A549 (cell line): ENCODE measurements around the gene DNAJC2. TPM values are rescaled to one million over a fixed set of nuclear protein-coding genes. Genes with fewer than 3 reads are reported as not detected.

Source experiments
- ATAC-seq, 2 experiments: fragments of 200-7000 bp in 1 of 2; fragments of >200 bp in 1 of 2; cut with Nextera tagmentation in 1 of 2; cut with Tn5 transposase in 1 of 2; 3 replicates each; pipeline versions ENCODE4 v1.8.0 to v1.9.1; 2018 to 2020; ENCODE audit warnings: mild to moderate bottlenecking in 1 of 2, moderate library complexity in 1 of 2
- CTCF ChIA-PET: fragments of 300-600 bp; sonication (Branson Sonifier 250); formaldehyde crosslinking; extraction: SDS; loops from one replicate; lab custom pipeline; 2021; ENCODE audit warnings: antibody characterized with exemption, inconsistent platforms; lab: Yijun Ruan, JAX
- POLR2A ChIA-PET: fragments of 350-600 bp; formaldehyde crosslinking; extraction: SDS; loops from one replicate; lab custom pipeline; 2021; ENCODE audit warnings: antibody characterized with exemption, inconsistent platforms; lab: Yijun Ruan, JAX
- DNase-seq, 2 experiments: peaks; one replicate each; pipeline versions ENCODE4 v3.0.0 to v3.0.0-alpha.2; 2011 to 2016; ENCODE audit warnings: low read depth in 1 of 2, low spot score in 1 of 2
- FAIRE-seq: peaks from 2 replicates; lab custom pipeline; 2011; peaks lifted over from hg19 to GRCh38; lab: Jason Lieb, UNC
- H3K27ac ChIP-seq, 2 experiments: fragments of >200 bp; sonication (Bioruptor Twin); formaldehyde crosslinking; 3 replicates each; pipeline ENCODE4 v1.5.1; 2016 to 2017
- H3K4me1 ChIP-seq: fragments of >200 bp; sonication (Bioruptor Twin); formaldehyde crosslinking; 3 replicates; pipeline ENCODE4 v1.6.1; 2016
- H3K4me2 ChIP-seq: fragments of >200 bp; sonication (Bioruptor Twin); formaldehyde crosslinking; 3 replicates; pipeline ENCODE4 v1.6.1; 2016
- H3K4me3 ChIP-seq: fragments of >200 bp; sonication (Bioruptor Twin); formaldehyde crosslinking; 3 replicates; pipeline ENCODE4 v1.5.1; 2016
- H3K9me3 ChIP-seq: fragments of >200 bp; sonication (Bioruptor Twin); formaldehyde crosslinking; 3 replicates; pipeline ENCODE4 v1.6.1; 2016
- CBX2 ChIP-seq: fragments of 200-600 bp; sonication (generic); IDR thresholded peaks from 2 replicates; pipeline ENCODE4 v1.6.1; 2016; ENCODE audit warnings: low read depth, mild to moderate bottlenecking, borderline replicate concordance
- CEBPB ChIP-seq, 2 experiments: fragments of >200 bp in 1 of 2; sonication (Bioruptor Twin) in 1 of 2; formaldehyde crosslinking in 1 of 2; IDR thresholded peaks; 2 replicates each; pipeline ENCODE4 v1.6.1; 2012 to 2016
- E2F6 ChIP-seq: IDR thresholded peaks from 2 replicates; pipeline ENCODE4 v1.6.1; 2012; ENCODE audit warnings: low read depth, borderline replicate concordance
- EHF ChIP-seq: fragments of 250-450 bp; sonication (Bioruptor Pico); IDR thresholded peaks from 2 replicates; pipeline ENCODE4 v1.5.0; 2020; ENCODE audit warnings: mild to moderate bottlenecking
- EHMT2 ChIP-seq: fragments of 200-600 bp; sonication (generic); IDR thresholded peaks from 2 replicates; pipeline ENCODE4 v1.6.1; 2016; ENCODE audit warnings: antibody characterized with exemption, low read depth, mild to moderate bottlenecking, moderate library complexity
- ESRRA ChIP-seq: fragments of 150-350 bp; IDR thresholded peaks from 2 replicates; pipeline ENCODE4 v1.6.1; 2014; ENCODE audit warnings: mild to moderate bottlenecking, low read length, borderline replicate concordance
- FOSB ChIP-seq: fragments of 250-450 bp; sonication (Bioruptor Pico); IDR thresholded peaks from 2 replicates; pipeline ENCODE4 v1.5.0; 2020; ENCODE audit warnings: mild to moderate bottlenecking, moderate library complexity
- FOXS1 ChIP-seq: fragments of 250-450 bp; sonication (Bioruptor Pico); IDR thresholded peaks from 2 replicates; pipeline ENCODE4 v1.5.0; 2020; ENCODE audit warnings: mild to moderate bottlenecking, moderate library complexity
- GATA3 ChIP-seq: IDR thresholded peaks from 2 replicates; pipeline ENCODE4 v1.6.1; 2012; ENCODE audit warnings: borderline replicate concordance
- HEYL ChIP-seq: fragments of 250-450 bp; sonication (Bioruptor Pico); IDR thresholded peaks from 2 replicates; pipeline ENCODE4 v1.8.0; 2021; ENCODE audit warnings: mild to moderate bottlenecking, moderate library complexity
- NFE2L2 ChIP-seq: fragments of 150-350 bp; conservative IDR thresholded peaks from 2 replicates; pipeline ENCODE4 v1.6.1; 2014; ENCODE audit warnings: low read length
- NPAS2 ChIP-seq: fragments of 250-450 bp; sonication (Bioruptor Pico); IDR thresholded peaks from 2 replicates; pipeline ENCODE4 v1.8.0; 2022; ENCODE audit warnings: mild to moderate bottlenecking, moderate library complexity, borderline replicate concordance
- NR3C1 ChIP-seq: fragments of >200 bp; sonication (Bioruptor Twin); formaldehyde crosslinking; IDR thresholded peaks from 3 replicates; pipeline ENCODE4 v1.6.1; 2017
- RAD21 ChIP-seq, 2 experiments: fragments of >200 bp in 1 of 2; sonication (Bioruptor Twin) in 1 of 2; formaldehyde crosslinking in 1 of 2; IDR thresholded peaks in 1 of 2; conservative IDR thresholded peaks in 1 of 2; 2 replicates in 1 of 2; 3 replicates in 1 of 2; pipeline ENCODE4 v1.6.1; 2012 to 2018; ENCODE audit warnings: inconsistent platforms in 1 of 2
- RNF2 ChIP-seq: fragments of 200-600 bp; sonication (generic); IDR thresholded peaks from 2 replicates; pipeline ENCODE4 v1.6.1; 2016; ENCODE audit warnings: low read depth, mild to moderate bottlenecking, antibody characterized with exemption, moderate library complexity, borderline replicate concordance
- SREBF2 ChIP-seq: fragments of 450-650 bp; IDR thresholded peaks from 2 replicates; pipeline ENCODE4 v1.6.1; 2014; ENCODE audit warnings: mild to moderate bottlenecking, moderate library complexity
- ZFP36 ChIP-seq: fragments of 450-650 bp; IDR thresholded peaks from 2 replicates; pipeline ENCODE4 v1.6.1; 2014; ENCODE audit warnings: borderline replicate concordance; ENCODE audit not compliant: partially characterized antibody
- WGBS: methylation state at CpG from one replicate; pipeline ENCODE4 v1.1.6; 2017; ENCODE audit errors: missing lambda C conversion rate; 5-methylcytosine and 5-hydroxymethylcytosine counted together
- polyA plus RNA-seq, 4 experiments: library from polyadenylated mRNA; depleted of rRNA in 3 of 4; stranded (reverse); fragments of >200 nt; fragmentation: RNase III in 1 of 4; extraction: RNeasy Plus Mini Kit Qiagen cat#74134 plus additional on column Dnase treatment in 1 of 4; gene quantifications; 2 replicates in 3 of 4; 3 replicates in 1 of 4; pipeline ENCODE4 v1.2.3, GENCODE V29; 2011 to 2017
- TF ChIP-seq, protein P1 (sequence below): fragments of 200-600 bp; sonication (generic); IDR thresholded peaks from 2 replicates; pipeline ENCODE4 v1.6.1; 2016; ENCODE audit warnings: antibody characterized with exemption, mild to moderate bottlenecking, moderate library complexity
- TF ChIP-seq, protein P2 (sequence below): fragments of >200 bp; sonication (Bioruptor Twin); formaldehyde crosslinking; IDR thresholded peaks from 2 replicates; pipeline ENCODE4 v1.6.1; 2016
- TF ChIP-seq, protein P3 (sequence below): IDR thresholded peaks from 2 replicates; pipeline ENCODE4 v1.6.1; 2012

DNAJC2 gene
- polyA plus RNA-seq, 2 of the 4 experiments (the other 2 are of a cell fraction) = 48.8 to 63.3 TPM

DNA sequence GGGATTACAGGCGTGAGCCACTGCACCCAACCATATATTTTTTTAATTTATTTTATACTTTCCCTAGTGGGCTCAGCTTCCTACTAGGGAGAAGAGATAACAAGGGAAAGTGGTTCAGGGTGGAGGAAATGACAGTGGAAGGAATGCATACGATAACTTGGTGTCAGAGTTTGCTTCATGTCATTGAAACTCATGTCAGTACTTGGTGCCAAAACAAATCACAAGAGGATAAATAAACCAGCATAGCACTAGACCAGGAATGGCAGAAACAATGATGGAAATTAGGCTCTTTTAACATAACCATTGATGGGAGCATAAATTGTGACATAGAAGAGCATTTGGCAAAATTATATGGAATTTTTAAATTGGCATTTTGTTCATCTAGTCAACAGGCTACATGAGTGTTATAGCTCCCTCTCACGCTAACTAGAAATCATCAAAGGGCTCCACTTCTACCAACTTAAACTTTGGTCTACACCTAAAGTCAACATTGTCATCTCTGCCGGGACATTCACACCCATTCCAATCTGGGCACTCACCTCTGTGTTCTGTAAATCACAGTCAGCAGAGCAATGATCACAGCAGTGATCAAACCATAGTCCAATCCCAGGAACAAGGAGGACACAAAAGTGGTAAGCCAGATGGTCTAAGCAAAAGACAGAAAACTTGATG is 44.0 kb upstream of the DNAJC2 start:
- no peak for FAIRE-seq

DNA sequence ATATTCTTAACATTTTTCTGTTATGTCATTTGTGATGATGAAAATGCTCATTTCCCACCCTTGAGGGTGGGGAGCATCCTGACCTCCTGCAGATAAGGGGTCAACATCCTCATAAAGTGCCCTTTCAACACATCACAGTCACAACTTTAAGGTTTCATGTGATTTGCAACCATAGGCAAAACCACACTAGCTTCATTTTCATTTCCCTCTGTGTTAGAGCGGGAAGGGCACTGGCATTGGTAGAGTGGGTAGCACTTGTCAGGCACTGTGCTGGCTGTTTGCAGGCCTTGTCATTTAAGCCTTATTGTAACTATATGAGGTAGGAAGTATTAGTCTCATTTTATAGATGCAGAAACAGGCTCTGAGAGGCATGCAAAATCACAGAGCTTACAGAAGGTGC is 42.7 kb upstream of the DNAJC2 start:
- ChIA-PET POLR2A (no interaction called here), CTCF (no interaction called here)
- H3K27ac ChIP-seq = no peak overlapping the region
- no peaks in the 10 kb centered on the region for H3K9me3 ChIP-seq
- ATAC-seq (no peak), DNase-seq (no peak)
- no peak overlapping the region for H3K4me2 ChIP-seq
- TF ChIP-seq ESRRA = no peak
- TF ChIP-seq ZFP36 = no peak
- no peak for TF ChIP-seq EHMT2
- no peak for TF ChIP-seq FOXS1
- TF ChIP-seq NR3C1 = no peak
- TF ChIP-seq, all 56 proteins: peak for 0
- H3K4me1 ChIP-seq = no peaks in the 10 kb centered on the region
- FAIRE-seq = no peak
- 83% methylated on average over 1 of the region's 1 CpG for WGBS
- H3K4me3 ChIP-seq = no peak overlapping the region

More for the DNA sequence above, 44.0 kb upstream of the DNAJC2 start:
- H3K27ac ChIP-seq = no peak overlapping the region
- 30% methylated on average over 4 of the region's 4 CpGs for WGBS
- ChIA-PET CTCF (interaction anchor here (0.6 kb wide), 1 partner anchor 9 kb away, joined by 3 read pairs; no protein-coding TSS in a partner anchor), POLR2A (no interaction called here)
- DNase-seq (no peak), ATAC-seq (0 out of 6 replicates have a peak, but pooled peaks of 1 of the 2 experiments have one; percentile 30)
- H3K4me2 ChIP-seq = no peak overlapping the region
- TF ChIP-seq E2F6 = no peak
- no peak for TF ChIP-seq ESRRA
- no peak for TF ChIP-seq CBX2
- TF ChIP-seq, protein P1, sequence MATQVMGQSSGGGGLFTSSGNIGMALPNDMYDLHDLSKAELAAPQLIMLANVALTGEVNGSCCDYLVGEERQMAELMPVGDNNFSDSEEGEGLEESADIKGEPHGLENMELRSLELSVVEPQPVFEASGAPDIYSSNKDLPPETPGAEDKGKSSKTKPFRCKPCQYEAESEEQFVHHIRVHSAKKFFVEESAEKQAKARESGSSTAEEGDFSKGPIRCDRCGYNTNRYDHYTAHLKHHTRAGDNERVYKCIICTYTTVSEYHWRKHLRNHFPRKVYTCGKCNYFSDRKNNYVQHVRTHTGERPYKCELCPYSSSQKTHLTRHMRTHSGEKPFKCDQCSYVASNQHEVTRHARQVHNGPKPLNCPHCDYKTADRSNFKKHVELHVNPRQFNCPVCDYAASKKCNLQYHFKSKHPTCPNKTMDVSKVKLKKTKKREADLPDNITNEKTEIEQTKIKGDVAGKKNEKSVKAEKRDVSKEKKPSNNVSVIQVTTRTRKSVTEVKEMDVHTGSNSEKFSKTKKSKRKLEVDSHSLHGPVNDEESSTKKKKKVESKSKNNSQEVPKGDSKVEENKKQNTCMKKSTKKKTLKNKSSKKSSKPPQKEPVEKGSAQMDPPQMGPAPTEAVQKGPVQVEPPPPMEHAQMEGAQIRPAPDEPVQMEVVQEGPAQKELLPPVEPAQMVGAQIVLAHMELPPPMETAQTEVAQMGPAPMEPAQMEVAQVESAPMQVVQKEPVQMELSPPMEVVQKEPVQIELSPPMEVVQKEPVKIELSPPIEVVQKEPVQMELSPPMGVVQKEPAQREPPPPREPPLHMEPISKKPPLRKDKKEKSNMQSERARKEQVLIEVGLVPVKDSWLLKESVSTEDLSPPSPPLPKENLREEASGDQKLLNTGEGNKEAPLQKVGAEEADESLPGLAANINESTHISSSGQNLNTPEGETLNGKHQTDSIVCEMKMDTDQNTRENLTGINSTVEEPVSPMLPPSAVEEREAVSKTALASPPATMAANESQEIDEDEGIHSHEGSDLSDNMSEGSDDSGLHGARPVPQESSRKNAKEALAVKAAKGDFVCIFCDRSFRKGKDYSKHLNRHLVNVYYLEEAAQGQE = no peak
- TF ChIP-seq FOXS1 = no peak
- TF ChIP-seq, protein P2, sequence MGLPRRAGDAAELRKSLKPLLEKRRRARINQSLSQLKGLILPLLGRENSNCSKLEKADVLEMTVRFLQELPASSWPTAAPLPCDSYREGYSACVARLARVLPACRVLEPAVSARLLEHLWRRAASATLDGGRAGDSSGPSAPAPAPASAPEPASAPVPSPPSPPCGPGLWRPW = no peak
- no peak for TF ChIP-seq EHF
- no peak for TF ChIP-seq HEYL (CRISPR knock-in tag)
- TF ChIP-seq RNF2 = no peak
- TF ChIP-seq FOSB (CRISPR knock-in tag) = no peak
- TF ChIP-seq NFE2L2 = no peak
- no peak for TF ChIP-seq NPAS2 (CRISPR knock-in tag)
- TF ChIP-seq SREBF2 = no peak
- no peak for TF ChIP-seq GATA3
- TF ChIP-seq, protein P3, sequence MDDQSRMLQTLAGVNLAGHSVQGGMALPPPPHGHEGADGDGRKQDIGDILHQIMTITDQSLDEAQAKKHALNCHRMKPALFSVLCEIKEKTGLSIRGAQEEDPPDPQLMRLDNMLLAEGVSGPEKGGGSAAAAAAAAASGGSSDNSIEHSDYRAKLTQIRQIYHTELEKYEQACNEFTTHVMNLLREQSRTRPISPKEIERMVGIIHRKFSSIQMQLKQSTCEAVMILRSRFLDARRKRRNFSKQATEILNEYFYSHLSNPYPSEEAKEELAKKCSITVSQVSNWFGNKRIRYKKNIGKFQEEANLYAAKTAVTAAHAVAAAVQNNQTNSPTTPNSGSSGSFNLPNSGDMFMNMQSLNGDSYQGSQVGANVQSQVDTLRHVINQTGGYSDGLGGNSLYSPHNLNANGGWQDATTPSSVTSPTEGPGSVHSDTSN = no peak
- no peak for TF ChIP-seq CEBPB (IDR thresholded peaks at IDR 0.05)
- TF ChIP-seq RAD21 (conservative IDR thresholded peaks at IDR 0.05 in 1 of 2, IDR thresholded peaks at IDR 0.05 in 1 of 2) = no peak
- no peak overlapping the region for H3K4me3 ChIP-seq
- no peaks in the 10 kb centered on the region for H3K9me3 ChIP-seq
- H3K4me1 ChIP-seq = no peaks in the 10 kb centered on the region
